Lower leg skin (tissue), 3 donors: ENCODE results near the gene SLC22A24.
"Not testable (repeated sequence)": the region's sequence is repeated elsewhere in the genome, so short reads cannot be mapped to it uniquely, and the experiment has no call there.

Experiments
- POLR2A ChIP-seq, 2 donors: fragments of 450-650 bp; IDR thresholded peaks; one replicate each; pipeline ENCODE4 v1.6.1; 2016 to 2017; ENCODE audit warnings: antibody characterized with exemption in 2 of 2, mild to moderate bottlenecking in 1 of 2, moderate library complexity in 1 of 2
- TF ChIP-seq, protein P1 (sequence below), 3 donors: fragments of 450-650 bp; IDR thresholded peaks; one replicate each; pipeline ENCODE4 v1.5.1; 2016; ENCODE audit warnings: antibody characterized with exemption in 3 of 3, mild to moderate bottlenecking in 3 of 3, moderate library complexity in 2 of 3

- not testable (repeated sequence) for TF ChIP-seq POLR2A (IDR thresholded peaks at IDR 0.05)
- TF ChIP-seq, protein P1, sequence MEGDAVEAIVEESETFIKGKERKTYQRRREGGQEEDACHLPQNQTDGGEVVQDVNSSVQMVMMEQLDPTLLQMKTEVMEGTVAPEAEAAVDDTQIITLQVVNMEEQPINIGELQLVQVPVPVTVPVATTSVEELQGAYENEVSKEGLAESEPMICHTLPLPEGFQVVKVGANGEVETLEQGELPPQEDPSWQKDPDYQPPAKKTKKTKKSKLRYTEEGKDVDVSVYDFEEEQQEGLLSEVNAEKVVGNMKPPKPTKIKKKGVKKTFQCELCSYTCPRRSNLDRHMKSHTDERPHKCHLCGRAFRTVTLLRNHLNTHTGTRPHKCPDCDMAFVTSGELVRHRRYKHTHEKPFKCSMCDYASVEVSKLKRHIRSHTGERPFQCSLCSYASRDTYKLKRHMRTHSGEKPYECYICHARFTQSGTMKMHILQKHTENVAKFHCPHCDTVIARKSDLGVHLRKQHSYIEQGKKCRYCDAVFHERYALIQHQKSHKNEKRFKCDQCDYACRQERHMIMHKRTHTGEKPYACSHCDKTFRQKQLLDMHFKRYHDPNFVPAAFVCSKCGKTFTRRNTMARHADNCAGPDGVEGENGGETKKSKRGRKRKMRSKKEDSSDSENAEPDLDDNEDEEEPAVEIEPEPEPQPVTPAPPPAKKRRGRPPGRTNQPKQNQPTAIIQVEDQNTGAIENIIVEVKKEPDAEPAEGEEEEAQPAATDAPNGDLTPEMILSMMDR (IDR thresholded peaks at IDR 0.05): not testable (repeated sequence)
Observed at GRCh38 chr11:63046203-63046602, 97.8 kb downstream of the SLC22A24 start.
